ENCODE data around the gene TMEM260.
"Not testable (repeated sequence)": the region's sequence is repeated elsewhere in the genome, so short reads cannot be mapped to it uniquely, and the experiment has no call there.

- TF ChIP-seq SPI1 (IDR thresholded peaks at IDR 0.05; ENCODE audit: borderline replicate concordance, low read depth); CTCF (IDR thresholded peaks at IDR 0.05; ENCODE audit: insufficient read depth, low read length): not testable (repeated sequence)
Observed at GRCh38 chr14:56695216-56695615, 115.6 kb downstream of the TMEM260 start.
